Ovary (tissue), 9 donors: Measurements from ENCODE around the gene PPP1R2B. TPM values are rescaled to one million over a fixed set of nuclear protein-coding genes. Genes with fewer than 3 reads are reported as not detected.

ENCODE experiments used
- DNase-seq, 5 donors: peaks; one replicate each; pipeline ENCODE4 v3.0.0-alpha.2; 2019 to 2020
- H3K27ac ChIP-seq, 2 donors: fragments of 200-600 bp; one replicate each; pipeline versions ENCODE4 v1.5.1 to v1.8.0; 2019 to 2022
- H3K27me3 ChIP-seq: fragments of 200-600 bp; one replicate; pipeline ENCODE4 v1.8.0; 2022
- H3K36me3 ChIP-seq: fragments of 200-600 bp; sonication (generic); one replicate; pipeline ENCODE4 v1.5.1; 2019
- H3K4me1 ChIP-seq: one replicate; pipeline ENCODE4 v1.8.1; 2013; ENCODE audit warnings: mild to moderate bottlenecking, moderate library complexity; ENCODE audit not compliant: insufficient read depth
- H3K4me3 ChIP-seq: fragments of 200-600 bp; sonication (generic); one replicate; pipeline ENCODE4 v1.5.1; 2017
- H3K9me3 ChIP-seq, 2 donors: fragments of 200-600 bp in 1 of 2; sonication (generic) in 1 of 2; one replicate each; pipeline versions ENCODE4 v1.5.1 to v1.8.1; 2013 to 2019; ENCODE audit warnings: mild to moderate bottlenecking in 1 of 2, moderate library complexity in 1 of 2
- EP300 ChIP-seq: sonication (generic); formaldehyde crosslinking; IDR thresholded peaks from one replicate; pipeline ENCODE4 v1.6.1; 2017; ENCODE audit warnings: antibody characterized with exemption
- POLR2A ChIP-seq: fragments of 450-650 bp; IDR thresholded peaks from one replicate; pipeline ENCODE4 v1.6.1; 2017; ENCODE audit warnings: antibody characterized with exemption, mild to moderate bottlenecking, moderate library complexity
- WGBS, 3 donors: extraction: QIAGEN DNeasy Blood & Tissue Kit in 1 of 3; methylation state at CpG; one replicate each; pipeline versions ENCODE4 v1.1.5 to v1.1.7; 2013 to 2017; 5-methylcytosine and 5-hydroxymethylcytosine counted together
- intact Hi-C, 4 donors: fragments of 100-400 bp; cut with DNase I; formaldehyde crosslinking; loops; one replicate each; pipeline versions ENCODE4 v1.11.0 to v1.15.1; 2022 to 2023
- polyA plus RNA-seq, 2 donors: library from polyadenylated mRNA; stranded (reverse); fragments of 200-250 nt in 1 of 2; fragments of 350-450 nt in 1 of 2; fragmentation: Illumina TruSeq in 1 of 2; extraction: RNeasy Lipid Tissue Mini Kit (QIAGEN cat#74804) in 1 of 2; gene quantifications; one replicate each; pipeline ENCODE4 v1.2.3, GENCODE V29; 2013 to 2014
- total RNA-seq, 7 donors: library from RNA; depleted of rRNA in 2 of 7; stranded (reverse); fragments of >200 nt in 2 of 7; fragmentation: NEBNext Ultra II Directional in 3 of 7; extraction: Animal tissue kit (Norgen Biotek cat#: 25700) in 3 of 7; gene quantifications; one replicate each; pipeline versions ENCODE4 v1.1.0 to v1.2.4, GENCODE V29; 2016 to 2023
- TF ChIP-seq, protein P1 (sequence below), 3 donors: fragments of 450-650 bp in 2 of 3; fragments of 200-600 bp in 1 of 3; IDR thresholded peaks; one replicate each; pipeline versions ENCODE4 v1.5.1 to v1.8.0; 2016 to 2022; ENCODE audit warnings: antibody characterized with exemption in 3 of 3, mild to moderate bottlenecking in 1 of 3
- donor health status: DM: no; HTN: no; CAD: no; lungs with moderate emphysema.
- donor health status: DM: no; HTN: no; CAD: no.
- donor health status: Bipolar disorder and iron deficiency.
- donor health status: DM: yes; HTN: yes; CAD: no.
- donor health status: DM: no; HTN: no; CAD: no.
- donor health status: DM: yes; HTN: yes; CAD: no.

The PPP1R2B gene
- total and polyA plus RNA-seq, 9 donors: not detected

DNA sequence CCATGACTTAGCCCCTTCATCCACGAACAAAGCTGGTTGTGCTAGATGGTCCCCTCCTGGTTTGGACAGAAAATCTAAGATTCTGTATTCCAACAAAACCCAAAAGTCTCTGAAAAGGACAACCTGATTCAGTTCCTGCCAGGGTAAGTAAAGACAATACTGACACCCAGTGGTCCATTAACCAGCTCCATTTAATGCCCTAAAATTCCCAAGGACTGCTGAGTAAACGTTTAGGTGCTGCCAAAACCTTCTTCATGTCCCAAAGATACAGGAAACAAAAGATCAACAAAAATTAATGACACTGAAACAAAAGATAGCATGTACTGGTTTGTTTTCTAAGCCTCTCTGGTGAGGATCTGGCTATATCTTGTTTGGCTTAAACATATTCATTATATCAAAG, 25.3 kb upstream of the PPP1R2B start:
- Histone ChIP-seq H3K4me3 (no peak overlapping the region), H3K27ac (no peak overlapping the region), H3K27me3 (no peaks in the 10 kb centered on the region), H3K4me1 (no peaks in the 10 kb centered on the region), H3K9me3 (no peaks in the 10 kb centered on the region), H3K36me3 (no peaks in the 10 kb centered on the region)
- peak in 1 of 5 donors; percentile 10 for DNase-seq
- intact Hi-C loops: loop anchor here in 1 of 4 donors (10.0 kb wide), 2 partner anchors 880 to 1200 kb away; no protein-coding TSS in a partner anchor
- WGBS, 3 donors: 2 to 6% (median 4%) methylated on average over 2 of the region's 2 CpGs
- no peak for TF ChIP-seq POLR2A
- TF ChIP-seq, protein P1, sequence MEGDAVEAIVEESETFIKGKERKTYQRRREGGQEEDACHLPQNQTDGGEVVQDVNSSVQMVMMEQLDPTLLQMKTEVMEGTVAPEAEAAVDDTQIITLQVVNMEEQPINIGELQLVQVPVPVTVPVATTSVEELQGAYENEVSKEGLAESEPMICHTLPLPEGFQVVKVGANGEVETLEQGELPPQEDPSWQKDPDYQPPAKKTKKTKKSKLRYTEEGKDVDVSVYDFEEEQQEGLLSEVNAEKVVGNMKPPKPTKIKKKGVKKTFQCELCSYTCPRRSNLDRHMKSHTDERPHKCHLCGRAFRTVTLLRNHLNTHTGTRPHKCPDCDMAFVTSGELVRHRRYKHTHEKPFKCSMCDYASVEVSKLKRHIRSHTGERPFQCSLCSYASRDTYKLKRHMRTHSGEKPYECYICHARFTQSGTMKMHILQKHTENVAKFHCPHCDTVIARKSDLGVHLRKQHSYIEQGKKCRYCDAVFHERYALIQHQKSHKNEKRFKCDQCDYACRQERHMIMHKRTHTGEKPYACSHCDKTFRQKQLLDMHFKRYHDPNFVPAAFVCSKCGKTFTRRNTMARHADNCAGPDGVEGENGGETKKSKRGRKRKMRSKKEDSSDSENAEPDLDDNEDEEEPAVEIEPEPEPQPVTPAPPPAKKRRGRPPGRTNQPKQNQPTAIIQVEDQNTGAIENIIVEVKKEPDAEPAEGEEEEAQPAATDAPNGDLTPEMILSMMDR (IDR thresholded peaks at IDR 0.05): peak; percentile 10 to 59 (median 16)

DNA sequence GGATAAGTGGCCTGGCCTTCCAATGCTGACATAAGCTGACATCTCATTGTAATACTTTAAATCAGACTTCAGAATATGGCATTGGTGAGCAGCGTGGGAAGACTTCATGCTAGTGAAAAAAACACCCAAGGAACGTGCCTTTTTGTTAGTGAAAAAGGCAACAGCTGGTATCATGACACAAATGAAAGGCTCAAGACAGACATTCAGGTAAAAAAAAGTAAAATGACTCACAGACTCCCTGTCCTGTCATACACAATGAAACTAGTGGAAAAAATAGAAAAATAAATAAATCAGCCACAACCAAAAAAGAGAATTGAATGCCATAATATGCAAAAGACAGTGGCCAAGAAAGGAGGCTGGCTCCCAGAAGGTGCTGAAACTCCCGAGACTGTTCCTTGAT, 24.4 kb upstream of the PPP1R2B start:
- DNase-seq: no peak
- no peak for TF ChIP-seq EP300
- no peak for TF ChIP-seq POLR2A
- TF ChIP-seq, protein P1 (IDR thresholded peaks at IDR 0.05): no peak
- intact Hi-C loops: loop anchor here in 1 of 4 donors (10.0 kb wide), 2 partner anchors 881 to 1201 kb away; no protein-coding TSS in a partner anchor
- Histone ChIP-seq H3K4me1 (no peaks in the 10 kb centered on the region), H3K36me3 (no peaks in the 10 kb centered on the region), H3K27ac (no peak overlapping the region), H3K4me3 (no peak overlapping the region), H3K27me3 (no peaks in the 10 kb centered on the region), H3K9me3 (no peaks in the 10 kb centered on the region)
- 77 to 83% (median 79%) methylated on average over 3 of the region's 3 CpGs for WGBS, 3 donors

DNA sequence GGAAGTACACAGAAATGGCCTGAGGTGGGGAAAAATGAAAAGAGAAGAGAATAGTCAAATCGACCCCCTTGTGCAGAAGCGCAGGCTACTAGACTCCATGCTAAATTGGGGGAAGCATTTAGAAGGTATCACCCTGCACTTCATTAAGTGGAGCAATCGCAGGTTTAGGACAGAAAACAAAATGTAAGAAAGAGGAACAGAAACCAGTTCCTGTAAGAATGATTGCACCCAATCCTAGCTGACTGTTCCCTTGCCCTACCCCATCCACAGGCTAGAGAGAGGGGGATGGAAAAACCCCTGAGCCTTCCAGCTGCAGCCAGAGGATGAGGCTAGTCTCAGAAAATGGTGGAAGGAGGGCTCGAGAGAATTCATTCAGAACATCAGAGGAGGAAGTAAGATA, 23.9 kb upstream of the PPP1R2B start:
- Histone ChIP-seq H3K4me3 (no peak overlapping the region), H3K27me3 (no peaks in the 10 kb centered on the region), H3K27ac (no peak overlapping the region), H3K9me3 (no peaks in the 10 kb centered on the region), H3K4me1 (no peaks in the 10 kb centered on the region), H3K36me3 (no peaks in the 10 kb centered on the region)
- no peak for DNase-seq
- WGBS, 3 donors: 85 to 88% (median 87%) methylated on average over 4 of the region's 4 CpGs
- intact Hi-C loops: loop anchor here in 1 of 4 donors (10.0 kb wide), 2 partner anchors 881 to 1201 kb away; no protein-coding TSS in a partner anchor
- TF ChIP-seq, protein P1 (IDR thresholded peaks at IDR 0.05): no peak
- TF ChIP-seq EP300 (no peak), POLR2A (no peak)

DNA sequence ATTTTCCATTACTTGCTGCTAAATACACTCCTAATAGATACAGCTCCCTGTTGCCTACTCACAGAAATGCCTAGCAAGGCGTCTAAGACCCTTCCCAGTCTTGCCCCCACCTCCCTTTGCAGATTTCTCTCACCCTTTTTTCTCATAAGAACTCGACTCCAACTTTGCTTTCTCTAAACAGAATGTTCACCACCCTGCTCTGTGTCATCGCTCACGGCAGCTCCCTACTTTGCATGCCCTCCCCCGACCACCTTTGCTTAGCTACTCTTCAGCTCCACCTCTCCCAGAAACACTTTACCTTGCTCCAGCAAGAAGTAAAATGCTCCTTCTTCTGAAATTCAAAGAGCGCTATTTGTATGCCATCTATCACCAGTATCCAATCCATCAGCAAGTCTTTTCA, 15.2 kb upstream of the PPP1R2B start:
- TF ChIP-seq, protein P1 (IDR thresholded peaks at IDR 0.05): no peak
- TF ChIP-seq POLR2A: no peak
- TF ChIP-seq EP300: no peak
- no peaks in the 10 kb centered on the region for H3K9me3 ChIP-seq
- H3K4me1 ChIP-seq: no peaks in the 10 kb centered on the region
- DNase-seq: no peak
- H3K27ac ChIP-seq: no peak overlapping the region
- no peaks in the 10 kb centered on the region for H3K27me3 ChIP-seq
- 83 to 89% (median 85%) methylated on average over 6 of the region's 6 CpGs for WGBS, 3 donors
- no peaks in the 10 kb centered on the region for H3K36me3 ChIP-seq
- no peak overlapping the region for H3K4me3 ChIP-seq
- intact Hi-C loops: no loop called here
